DND-41 (cell line): ENCODE results near the gene RASA2.

ENCODE experiments used
- CTCF ChIP-seq: IDR thresholded peaks from 2 replicates; pipeline ENCODE4 v1.5.1; 2012; ENCODE audit warnings: borderline replicate concordance, low read length, moderate library complexity, mild to moderate bottlenecking; ENCODE audit not compliant: poor library complexity, severe bottlenecking; ENCODE audit errors: extremely low read depth
- EZH2 ChIP-seq: IDR thresholded peaks from 3 replicates; pipeline ENCODE4 v1.6.1; 2012; ENCODE audit warnings: borderline replicate concordance, low read depth, mild to moderate bottlenecking, moderate library complexity, low read length, inconsistent platforms; ENCODE audit not compliant: severe bottlenecking

DNA sequence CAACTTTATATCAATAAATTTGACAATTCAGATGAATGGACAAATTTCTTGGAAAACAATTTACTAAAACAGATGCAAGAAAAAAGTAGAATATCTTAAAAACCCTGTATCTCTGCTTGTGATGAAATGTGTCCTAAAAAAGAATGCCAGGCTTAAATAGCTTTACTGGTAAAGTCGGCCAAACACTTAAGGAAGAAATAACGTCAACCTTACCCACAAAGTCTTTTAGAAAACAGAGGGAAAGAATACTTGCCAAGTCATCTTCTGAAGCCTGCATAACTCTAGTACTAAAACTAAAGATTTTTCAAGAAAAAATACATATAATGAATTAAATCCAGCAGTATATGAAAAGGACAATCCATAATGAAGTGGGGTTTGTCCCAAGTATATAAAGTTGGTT, 111.1 kb downstream of the RASA2 start:
- TF ChIP-seq CTCF (no peak), EZH2 (no peak)
